Colon (tissue), 2 donors: Measurements from ENCODE around the gene COL4A3.

ENCODE experiments used
- FAIRE-seq: peaks from 2 replicates; lab custom pipeline; 2012; peaks lifted over from hg19 to GRCh38; lab: Jason Lieb, UNC
- donor health status: control.
- donor health status: control.

COL4A3 gene

GRCh38 chr2:227295806-227296205 lies 131.4 kb downstream of the COL4A3 start:
- FAIRE-seq: no peak

GRCh38 chr2:227296671-227297405 lies 132.4 kb downstream of the COL4A3 start:
- FAIRE-seq: no peak

DNA sequence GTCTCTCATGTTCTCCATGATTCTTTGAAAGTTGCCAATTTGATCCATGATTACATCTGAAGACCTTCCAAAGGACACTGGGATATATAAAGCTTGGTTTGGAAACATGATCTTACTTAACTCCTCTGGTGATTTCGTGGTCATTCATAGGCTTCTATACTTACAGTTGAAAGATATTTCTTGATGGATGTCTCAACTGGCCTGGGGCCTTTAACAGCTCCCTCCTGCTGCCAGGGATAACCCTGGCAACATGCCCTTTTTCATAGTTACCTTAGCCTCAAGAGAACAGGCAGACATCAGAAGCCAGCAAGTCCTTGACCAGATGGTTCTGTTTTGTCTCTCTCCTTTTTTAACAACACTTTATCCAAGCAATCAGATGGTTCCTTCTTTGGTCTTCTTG lies 137.1 kb downstream of the COL4A3 start:
- no peak for FAIRE-seq

DNA sequence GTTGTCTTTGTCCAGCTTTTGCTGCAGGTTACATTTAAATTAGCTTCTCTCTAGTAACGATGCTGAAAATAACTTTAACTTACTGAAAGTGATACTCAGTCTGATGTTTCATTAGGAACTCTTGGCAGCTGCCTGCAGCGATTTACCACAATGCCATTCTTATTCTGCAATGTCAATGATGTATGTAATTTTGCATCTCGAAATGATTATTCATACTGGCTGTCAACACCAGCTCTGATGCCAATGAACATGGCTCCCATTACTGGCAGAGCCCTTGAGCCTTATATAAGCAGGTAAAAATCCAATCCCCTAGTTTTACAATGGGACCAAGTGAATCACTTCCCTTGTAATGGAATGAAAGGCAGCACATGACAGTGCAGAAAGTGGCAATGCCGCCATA lies 144.4 kb downstream of the COL4A3 start:
- no peak for FAIRE-seq

DNA sequence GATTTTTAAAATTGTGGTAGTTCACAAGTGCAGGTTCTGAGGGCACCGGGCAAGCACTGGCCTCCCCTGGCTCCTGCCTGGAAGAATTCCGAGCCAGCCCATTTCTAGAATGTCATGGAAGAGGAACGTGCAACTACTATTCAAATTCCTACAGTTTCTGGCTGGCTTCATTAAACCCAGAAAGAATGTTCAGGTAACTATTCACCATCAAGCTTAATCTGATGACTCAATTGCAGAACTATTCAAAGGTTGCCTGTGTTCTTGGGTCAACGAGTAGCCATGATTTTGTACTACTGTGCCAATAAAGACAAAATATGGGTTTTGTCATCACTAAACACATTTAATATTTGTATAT lies 146.3 kb downstream of the COL4A3 start:
- no peak for FAIRE-seq

- no peak for FAIRE-seq
These were observed 147.6 kb downstream of the COL4A3 start for GRCh38 chr2:227311861-227312506.

DNA sequence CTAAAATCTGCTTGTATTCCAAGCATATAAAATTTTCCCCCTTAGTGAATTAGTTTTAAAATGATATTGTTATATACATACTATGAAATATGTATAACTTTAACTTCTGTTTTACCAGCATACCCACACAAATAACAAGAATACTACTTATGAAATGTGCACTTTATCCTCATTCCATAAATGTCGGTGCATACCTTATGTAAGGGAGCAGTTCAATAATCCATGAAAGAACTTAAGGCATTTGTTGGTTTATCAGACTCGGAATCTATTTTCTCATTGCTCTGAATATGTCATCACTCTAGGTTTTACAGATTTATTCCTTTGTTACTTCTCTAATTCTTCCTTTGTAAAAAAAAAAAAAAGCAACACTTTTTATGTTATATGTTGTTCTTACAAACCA lies 148.2 kb downstream of the COL4A3 start:
- no peak for FAIRE-seq

DNA sequence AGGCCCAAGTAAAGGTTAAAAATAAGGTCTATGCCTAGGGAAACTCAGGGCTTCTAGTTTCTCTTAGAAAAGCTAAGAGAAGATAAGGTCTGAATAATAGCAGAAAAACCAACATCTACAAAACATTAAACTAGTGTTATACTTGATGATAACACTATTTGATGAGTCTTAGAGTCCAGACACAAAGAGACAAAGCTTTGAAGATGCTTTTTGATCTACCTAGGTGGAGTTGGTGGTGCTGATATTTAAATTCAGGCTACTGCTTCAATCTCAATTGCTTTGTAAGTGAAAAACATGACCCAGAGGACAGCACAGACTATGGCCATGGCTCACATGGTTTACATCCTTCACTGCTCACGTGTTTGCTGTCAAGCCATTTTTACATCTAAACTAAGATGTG lies 148.9 kb downstream of the COL4A3 start:
- no peak for FAIRE-seq

DNA sequence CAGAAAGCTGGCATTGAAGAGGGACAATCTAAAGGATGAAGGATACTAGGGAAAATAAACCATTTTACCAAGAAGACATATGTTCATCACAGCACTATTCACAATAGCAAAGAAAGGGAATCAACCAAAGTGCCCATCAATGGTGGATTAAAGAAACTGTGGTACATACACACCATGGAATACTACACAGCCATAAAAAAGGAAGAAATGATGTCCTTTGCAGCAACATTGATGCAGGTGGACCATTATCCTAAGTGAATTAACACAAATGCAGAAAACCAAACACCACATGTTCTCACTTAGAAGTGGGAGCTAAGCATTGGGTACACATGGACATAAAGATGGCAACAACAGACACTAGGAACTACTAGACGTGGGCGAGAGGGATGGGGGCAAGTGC lies 153.4 kb downstream of the COL4A3 start:
- no peak for FAIRE-seq

DNA sequence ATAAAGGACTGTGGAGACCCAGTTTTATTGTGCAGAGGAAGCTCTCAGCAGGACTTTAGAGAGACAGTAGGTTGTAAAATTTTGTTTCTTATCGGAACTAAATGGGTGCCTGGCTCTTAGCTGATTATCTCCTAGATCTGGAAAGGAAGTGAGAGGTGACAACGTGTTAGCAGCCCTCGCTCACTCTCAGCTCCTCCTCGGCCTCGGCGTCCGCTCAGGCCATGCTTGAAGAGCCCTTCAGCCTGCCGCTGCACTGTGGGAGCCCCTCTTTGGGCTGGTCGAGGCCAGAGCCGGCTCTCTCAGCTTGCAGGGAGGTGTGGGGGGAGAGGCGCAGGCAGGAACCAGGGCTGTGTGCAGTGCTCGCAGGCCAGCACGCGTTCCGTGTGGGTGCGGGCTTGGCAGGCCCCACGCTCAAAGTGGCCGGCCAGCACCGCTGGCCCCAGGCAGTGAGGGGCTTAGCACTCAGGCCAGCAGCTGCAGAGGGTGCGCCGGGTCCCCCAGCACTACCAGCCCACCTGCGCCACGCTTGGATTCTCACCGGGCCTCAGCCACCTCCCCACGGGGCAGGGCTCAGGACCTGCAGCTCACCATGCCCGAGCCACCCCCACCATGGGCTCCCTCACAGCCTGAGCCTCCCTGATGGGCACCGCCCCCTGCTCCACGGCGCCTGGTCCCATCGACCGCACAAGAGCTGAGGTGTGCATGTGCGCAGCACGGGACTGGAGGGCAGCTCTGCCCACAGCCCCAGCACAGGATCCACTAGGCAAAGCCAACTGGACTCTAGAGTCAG lies 156.1 kb downstream of the COL4A3 start:
- FAIRE-seq: no peak

DNA sequence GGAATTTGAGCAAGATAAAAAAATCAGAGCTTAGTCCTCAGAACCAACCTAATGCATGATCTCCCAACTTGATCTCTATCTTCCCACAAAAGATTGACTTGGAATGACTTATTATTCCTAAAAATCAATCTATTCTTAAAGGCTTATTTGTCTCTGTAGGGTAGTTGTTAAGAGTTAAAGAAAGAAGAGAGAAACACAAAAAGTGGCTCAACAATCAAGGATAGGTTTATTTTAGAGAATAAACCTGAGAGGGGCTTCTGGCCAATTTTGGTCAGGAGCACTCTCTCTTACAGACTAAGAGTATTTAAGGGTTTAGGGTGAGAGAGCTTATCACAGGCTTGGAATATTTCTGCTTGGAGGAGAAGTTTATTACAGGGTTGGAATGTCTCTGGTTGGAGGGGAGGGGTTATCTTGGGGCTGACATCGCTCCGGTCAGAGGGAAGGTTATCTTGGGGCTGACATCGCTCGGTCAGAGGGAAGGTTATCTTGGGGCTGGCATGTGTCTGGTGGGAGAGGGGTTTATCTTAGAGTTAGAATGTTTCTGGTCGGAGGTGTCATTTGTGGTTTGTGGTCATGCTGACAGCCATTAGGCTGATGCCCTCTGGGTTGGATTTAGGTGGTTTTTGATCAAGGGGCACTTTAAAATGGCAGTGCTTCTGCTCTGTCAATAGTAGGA lies 158.2 kb downstream of the COL4A3 start:
- no peak for FAIRE-seq

- no peak for FAIRE-seq
These were observed 159.4 kb downstream of the COL4A3 start for GRCh38 chr2:227323818-227324217.

DNA sequence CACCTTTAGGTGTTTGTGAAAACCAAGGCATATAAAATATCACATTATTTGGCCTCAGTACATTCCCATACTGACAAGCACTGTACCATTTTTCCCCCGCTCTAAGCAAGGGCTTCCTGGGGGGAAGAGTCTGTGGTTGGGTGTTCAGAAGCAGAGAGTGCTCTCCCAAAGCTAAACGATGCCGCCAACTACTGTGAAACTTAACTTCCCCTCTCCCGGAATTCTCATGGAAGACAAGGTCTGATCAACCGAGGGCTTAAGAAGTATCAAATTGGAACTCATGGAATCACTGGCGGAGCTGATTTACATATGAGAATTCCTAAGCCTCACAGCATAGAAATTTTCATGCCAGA lies 160.2 kb downstream of the COL4A3 start:
- no peak for FAIRE-seq

GRCh38 chr2:227324995-227325838 lies 160.8 kb downstream of the COL4A3 start, which contains the start of gene MFF:
Gene MFF (plus strand): TSS chr2:227325251. CDS start chr2:227330666, 5,415 bp downstream.
- peak; percentile 31 for FAIRE-seq

DNA sequence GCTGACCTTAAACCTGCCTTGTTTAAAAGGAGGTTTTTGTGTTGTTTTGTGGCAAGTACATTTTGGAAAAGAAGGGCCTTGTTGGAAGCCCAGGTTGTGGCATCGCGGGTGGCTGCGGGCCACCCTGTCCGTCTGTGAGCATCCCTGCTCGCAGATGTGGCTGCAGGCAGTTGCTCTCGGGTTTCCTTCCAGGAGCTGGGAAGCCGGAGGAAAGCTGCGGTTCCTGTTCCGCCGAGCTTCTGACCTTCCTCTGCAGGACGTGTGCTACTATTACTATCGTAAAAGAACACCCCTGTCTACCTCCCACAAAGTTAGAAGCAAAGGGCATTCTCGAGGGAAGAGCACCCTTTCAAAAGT lies 161.4 kb downstream of the COL4A3 start:
- no peak for FAIRE-seq

DNA sequence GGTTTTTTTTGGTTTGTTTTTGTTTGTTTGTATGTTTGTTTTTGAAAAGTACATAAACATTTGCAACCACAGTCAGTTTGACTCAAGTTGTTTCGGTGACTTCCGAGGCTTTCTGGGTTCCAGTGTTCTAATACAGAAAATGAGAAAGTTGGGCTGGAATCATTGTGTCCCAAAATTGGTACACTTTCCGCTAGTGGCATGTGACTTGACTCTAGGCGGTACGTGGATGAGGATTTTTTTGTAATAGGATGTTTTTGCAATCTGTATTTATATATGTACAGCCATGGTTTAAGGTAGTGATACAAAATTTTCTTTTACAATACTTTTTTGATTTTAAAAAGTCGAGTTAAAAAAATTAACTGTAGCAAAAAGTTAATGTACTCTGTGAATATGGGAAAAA lies 162.4 kb downstream of the COL4A3 start:
- no peak for FAIRE-seq

GRCh38 chr2:227335713-227336112 lies 171.3 kb downstream of the COL4A3 start:
- FAIRE-seq: no peak

DNA sequence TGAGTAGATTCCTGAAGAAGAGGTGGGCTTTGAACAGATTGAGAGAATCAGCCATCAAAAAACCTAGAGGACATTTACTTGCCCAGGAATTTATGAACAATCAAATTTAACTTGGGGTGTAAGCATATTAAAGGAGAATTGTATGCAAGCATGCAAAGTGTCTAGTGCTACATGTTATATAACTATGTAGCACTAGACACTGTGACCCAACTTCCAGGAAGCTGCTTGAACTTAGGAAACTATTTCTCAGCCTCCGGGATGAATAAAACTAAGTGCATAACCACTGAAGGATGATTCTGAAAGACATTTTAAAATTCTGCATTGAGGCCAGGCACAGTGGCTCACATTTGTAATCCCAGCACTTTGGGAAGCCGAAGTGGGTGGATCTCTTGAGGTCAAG lies 173.0 kb downstream of the COL4A3 start:
- FAIRE-seq: no peak

DNA sequence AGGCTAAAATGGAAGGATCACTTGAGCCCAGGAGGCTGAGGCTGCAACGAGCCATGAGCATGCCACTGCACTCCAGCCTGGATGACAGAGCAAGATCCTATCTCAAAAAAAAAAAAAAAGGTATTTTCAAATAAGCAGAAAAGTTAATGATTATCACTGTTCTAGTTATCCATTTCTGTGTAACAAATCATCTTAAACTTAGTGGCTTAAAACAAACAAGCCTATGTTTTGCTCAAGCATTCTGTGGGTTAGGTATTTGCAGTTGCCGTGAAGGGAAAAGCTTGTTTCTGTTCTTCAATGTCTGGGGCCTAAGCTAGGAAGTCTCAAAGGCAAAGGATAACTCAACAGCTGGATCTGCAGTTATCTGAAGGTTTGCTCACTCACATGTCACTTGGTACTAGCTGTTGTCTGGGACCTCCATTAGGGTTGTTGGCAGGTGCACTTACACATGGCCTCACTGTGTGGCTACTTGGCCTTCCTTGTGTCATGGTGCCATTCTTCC lies 174.7 kb downstream of the COL4A3 start:
- no peak for FAIRE-seq

GRCh38 chr2:227340106-227340505 lies 175.7 kb downstream of the COL4A3 start:
- FAIRE-seq: no peak

- FAIRE-seq: no peak
These were observed 177.1 kb downstream of the COL4A3 start for GRCh38 chr2:227341553-227341952.

DNA sequence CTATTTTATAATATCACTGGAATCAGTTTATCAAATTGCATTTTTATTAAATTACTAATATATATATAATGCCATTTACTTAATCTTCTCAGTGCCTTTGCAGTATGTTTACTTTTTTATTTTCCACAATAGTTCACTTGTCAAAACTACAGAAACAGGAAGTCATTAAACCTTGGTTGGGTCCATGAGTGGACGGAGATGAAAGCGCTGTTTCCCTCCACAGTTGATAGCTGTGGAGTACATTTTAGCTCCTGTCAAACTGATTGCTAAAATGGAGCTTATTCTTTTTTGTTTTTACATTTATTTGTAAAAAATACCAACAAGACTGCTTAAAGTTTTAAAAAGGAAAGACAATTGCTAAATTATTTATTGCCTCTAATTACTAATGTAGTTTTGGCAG lies 179.8 kb downstream of the COL4A3 start:
- no peak for FAIRE-seq
